MCF 10A (cell line): ENCODE data around the gene BCS1L. TPM values are rescaled to one million over a fixed set of nuclear protein-coding genes. Genes with fewer than 3 reads are reported as not detected.

Experiments
- BruUV-seq: library from RNA; stranded (reverse); fragments of 400-500 nt; replicated peaks from 2 replicates; lab custom pipeline; 2021; lab: Mats Ljungman, UMichigan
- CTCF ChIA-PET: fragments of 300-600 bp; sonication (Branson Sonifier 250); formaldehyde crosslinking; extraction: SDS; loops from one replicate; lab custom pipeline; 2021; ENCODE audit warnings: antibody characterized with exemption, inconsistent platforms; lab: Yijun Ruan, JAX
- POLR2A ChIA-PET: fragments of 300-600, 350-650 bp; sonication (Branson Sonifier 250); formaldehyde crosslinking; extraction: SDS; loops from one replicate; lab custom pipeline; 2020; ENCODE audit warnings: antibody characterized with exemption, inconsistent platforms; lab: Yijun Ruan, JAX
- DNase-seq: peaks from one replicate; pipeline ENCODE4 v3.0.0-alpha.2; 2018; ENCODE audit not compliant: unreplicated experiment
- H3K27ac Mint-ChIP-seq: one replicate; pipeline ENCODE4 v1.8.0; 2022; ENCODE audit warnings: mild to moderate bottlenecking, low read depth, mixed read lengths; ENCODE audit not compliant: unreplicated experiment
- H3K27me3 Mint-ChIP-seq: one replicate; pipeline ENCODE4 v1.8.0; 2022; ENCODE audit warnings: mixed read lengths; ENCODE audit not compliant: insufficient read depth, unreplicated experiment
- H3K36me3 Mint-ChIP-seq: one replicate; pipeline ENCODE4 v1.8.0; 2022; ENCODE audit warnings: mild to moderate bottlenecking, moderate library complexity, mixed read lengths; ENCODE audit not compliant: insufficient read depth, unreplicated experiment
- H3K4me1 Mint-ChIP-seq: one replicate; pipeline ENCODE4 v1.8.0; 2022; ENCODE audit warnings: mixed read lengths; ENCODE audit not compliant: insufficient read depth, unreplicated experiment
- H3K4me3 Mint-ChIP-seq: one replicate; pipeline ENCODE4 v1.8.0; 2022; ENCODE audit warnings: mild to moderate bottlenecking, moderate library complexity, mixed read lengths; ENCODE audit not compliant: unreplicated experiment
- H3K9me3 Mint-ChIP-seq: one replicate; pipeline ENCODE4 v1.8.0; 2022; ENCODE audit warnings: mixed read lengths; ENCODE audit not compliant: unreplicated experiment
- intact Hi-C: fragments of 100-400 bp; cut with micrococcal nuclease; formaldehyde crosslinking; loops from 2 replicates; pipeline ENCODE4 v1.14.1; 2022
- total RNA-seq: library from RNA; stranded (reverse); gene quantifications from 2 replicates; pipeline ENCODE4 v1.2.3, GENCODE V29; 2022
- TF ChIP-seq, protein P1 (sequence below): fragments of 200-600 bp; IDR thresholded peaks from one replicate; pipeline ENCODE4 v1.8.0; 2022; ENCODE audit warnings: antibody characterized with exemption, mild to moderate bottlenecking; ENCODE audit not compliant: unreplicated experiment

Gene BCS1L
- total RNA-seq, 1 experiment from 2014 or later = 96.0 TPM

- ChIA-PET CTCF (interaction anchor here (0.5 to 4.4 kb wide), 33 partner anchors 10 to 850 kb away, joined by 3 to 41 read pairs (median 5); partner anchors contain the start of genes BCS1L, RNF25, STK36 and USP37), POLR2A (interaction anchor here (0.6 to 1.9 kb wide), 10 partner anchors 13 to 184 kb away, joined by 3 to 19 read pairs (median 4); partner anchors contain the start of genes BCS1L, RNF25, STK36 and ZNF142)
- no TSS peak for BruUV-seq
- Mint-ChIP-seq H3K27ac (no peak overlapping the region), H3K4me1 (peaks cover 15% of the 10 kb centered on the region), H3K9me3 (no peaks in the 10 kb centered on the region), H3K27me3 (no peaks in the 10 kb centered on the region), H3K36me3 (peaks cover 7% of the 10 kb centered on the region), H3K4me3 (peak overlapping the region; percentile 98)
- intact Hi-C loops = loop anchor here (2.0 kb wide), 1 partner anchor 20 kb away; no protein-coding TSS in a partner anchor
- TF ChIP-seq, protein P1, sequence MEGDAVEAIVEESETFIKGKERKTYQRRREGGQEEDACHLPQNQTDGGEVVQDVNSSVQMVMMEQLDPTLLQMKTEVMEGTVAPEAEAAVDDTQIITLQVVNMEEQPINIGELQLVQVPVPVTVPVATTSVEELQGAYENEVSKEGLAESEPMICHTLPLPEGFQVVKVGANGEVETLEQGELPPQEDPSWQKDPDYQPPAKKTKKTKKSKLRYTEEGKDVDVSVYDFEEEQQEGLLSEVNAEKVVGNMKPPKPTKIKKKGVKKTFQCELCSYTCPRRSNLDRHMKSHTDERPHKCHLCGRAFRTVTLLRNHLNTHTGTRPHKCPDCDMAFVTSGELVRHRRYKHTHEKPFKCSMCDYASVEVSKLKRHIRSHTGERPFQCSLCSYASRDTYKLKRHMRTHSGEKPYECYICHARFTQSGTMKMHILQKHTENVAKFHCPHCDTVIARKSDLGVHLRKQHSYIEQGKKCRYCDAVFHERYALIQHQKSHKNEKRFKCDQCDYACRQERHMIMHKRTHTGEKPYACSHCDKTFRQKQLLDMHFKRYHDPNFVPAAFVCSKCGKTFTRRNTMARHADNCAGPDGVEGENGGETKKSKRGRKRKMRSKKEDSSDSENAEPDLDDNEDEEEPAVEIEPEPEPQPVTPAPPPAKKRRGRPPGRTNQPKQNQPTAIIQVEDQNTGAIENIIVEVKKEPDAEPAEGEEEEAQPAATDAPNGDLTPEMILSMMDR = no peak
- no peak for DNase-seq
Measured at GRCh38 chr2:218710334-218710686, 50.8 kb downstream of the BCS1L start.

DNA sequence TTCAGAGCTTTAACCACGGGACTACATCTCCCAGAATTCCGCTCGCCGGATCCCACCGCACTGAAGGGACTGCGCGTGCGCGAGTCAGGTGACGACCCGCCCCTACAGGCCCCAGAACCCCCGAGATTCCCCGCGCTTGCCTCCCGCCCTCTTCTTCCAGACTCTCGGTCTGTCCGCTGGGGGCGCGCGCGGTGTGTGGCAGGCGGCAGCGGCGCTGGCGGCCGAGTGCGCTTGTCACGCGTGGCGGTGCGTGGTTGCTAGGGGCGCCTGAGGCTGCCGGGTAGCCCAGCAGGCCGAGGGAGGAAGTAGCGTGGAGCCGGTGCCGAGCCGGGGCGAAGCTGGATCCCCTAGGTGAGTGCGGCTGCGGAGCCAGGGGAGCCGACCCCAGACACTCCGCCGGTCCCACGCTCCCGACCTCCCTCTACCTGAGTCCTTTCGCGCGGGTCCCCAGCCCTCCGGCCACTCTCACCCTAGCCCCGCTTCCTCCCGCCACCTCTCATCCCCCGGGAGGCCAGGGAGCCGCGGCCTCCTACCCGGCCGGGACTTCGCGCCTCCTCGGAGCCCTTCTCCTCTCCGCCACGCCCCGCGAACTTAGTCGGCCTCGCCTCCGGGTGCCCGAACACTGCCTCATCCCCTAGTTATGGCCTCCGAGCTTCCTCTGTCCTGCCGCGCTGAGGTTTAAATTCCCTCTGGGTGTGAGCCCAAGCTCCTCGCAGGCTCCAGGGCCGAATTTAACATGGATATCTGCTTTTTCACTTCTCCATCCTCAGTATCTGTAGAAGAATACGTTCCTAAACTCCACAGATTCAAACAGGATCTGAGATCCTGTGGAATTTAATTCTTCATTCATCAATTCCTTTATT is 51.4 kb downstream of the BCS1L start, which contains the start of gene TTLL4:
TSS of gene TTLL4 (plus strand) at position 149 of the 863 bp plus-strand sequence. CDS start 26,842 bp downstream, outside the sequence.
- Mint-ChIP-seq H3K27ac (peak within 1 kb of the TSS; percentile 92), H3K27me3 (no peaks in the 10 kb centered on the region), H3K9me3 (no peaks in the 10 kb centered on the region), H3K4me1 (peaks cover 15% of the 10 kb centered on the region), H3K36me3 (peaks cover 11% of the 10 kb centered on the region), H3K4me3 (peak within 1 kb of the TSS; percentile 98)
- TF ChIP-seq, protein P1 = peak; percentile 70
- intact Hi-C loops = loop anchor here (1.0 to 2.0 kb wide), 3 partner anchors 20 to 136 kb away; partner anchors contain the start of genes BCS1L and ZNF142
- BruUV-seq = no TSS peak
- POLR2A ChIA-PET = interaction anchor here (0.6 to 1.9 kb wide), 18 partner anchors 13 to 183 kb away, joined by 3 to 19 read pairs (median 4); partner anchors contain the start of genes BCS1L, RNF25, STK36 and ZNF142
- DNase-seq = peak; percentile 97
- CTCF ChIA-PET = interaction anchor here (0.5 to 4.4 kb wide), 47 partner anchors 10 to 849 kb away, joined by 3 to 41 read pairs (median 4); partner anchors contain the start of genes BCS1L, PLCD4, RNF25 and STK36

- Mint-ChIP-seq H3K27me3 (no peaks in the 10 kb centered on the region), H3K4me1 (peaks cover 15% of the 10 kb centered on the region), H3K27ac (peak overlapping the region; percentile 92), H3K4me3 (peak overlapping the region; percentile 98), H3K9me3 (no peaks in the 10 kb centered on the region), H3K36me3 (peaks cover 17% of the 10 kb centered on the region)
- intact Hi-C loops = loop anchor here (1.0 to 2.0 kb wide), 3 partner anchors 19 to 136 kb away; partner anchors contain the start of genes BCS1L and ZNF142
- TF ChIP-seq, protein P1 = no peak
- CTCF ChIA-PET = interaction anchor here (0.6 to 4.4 kb wide), 21 partner anchors 9 to 445 kb away, joined by 3 to 41 read pairs (median 6); partner anchors contain the start of gene PLCD4
- POLR2A ChIA-PET = interaction anchor here (0.6 to 1.9 kb wide), 12 partner anchors 15 to 136 kb away, joined by 3 to 19 read pairs (median 4); partner anchors contain the start of genes BCS1L, RNF25, STK36 and ZNF142
- no peak for DNase-seq
- BruUV-seq = TSS peak; percentile 59
Measured at GRCh38 chr2:218711550-218711929, 52.1 kb downstream of the BCS1L start.

Other genes with a start within 250 kb of the BCS1L start
- gene VIL1, start 240.6 kb upstream of the BCS1L start, total RNA-seq = not detected in 2 replicates
- gene USP37, start 91.3 kb upstream of the BCS1L start, total RNA-seq = 11.6 and 16.4 TPM in 2 replicates
- 64.9 and 66.1 TPM in 2 replicates for gene CNOT9, start 90.8 kb upstream of the BCS1L start, total RNA-seq
- 0.40 and 0.86 TPM in 2 replicates for gene PLCD4, start 51.8 kb upstream of the BCS1L start, total RNA-seq
- 33.7 and 37.8 TPM in 2 replicates for gene ZNF142, start 60 bp upstream of the BCS1L start, total RNA-seq
- gene RNF25, start 12.3 kb downstream of the BCS1L start, total RNA-seq = 58.9 and 60.8 TPM in 2 replicates
- gene STK36, start 12.4 kb downstream of the BCS1L start, total RNA-seq = 20.7 and 35.1 TPM in 2 replicates
- gene TTLL4, start 51.2 kb downstream of the BCS1L start, total RNA-seq = 33.6 and 38.2 TPM in 2 replicates
- gene CYP27A1, start 122.5 kb downstream of the BCS1L start, total RNA-seq = 0.12 TPM in 1 of 2 replicates, not detected in the other
- gene PRKAG3, start 172.1 kb downstream of the BCS1L start, total RNA-seq = not detected in 2 replicates
- not detected in 2 replicates for gene WNT6, start 200.1 kb downstream of the BCS1L start, total RNA-seq
- gene WNT10A, start 221.2 kb downstream of the BCS1L start, total RNA-seq = 0.44 TPM in 1 of 2 replicates, not detected in the other